Measurements from ENCODE around the gene CAMSAP3.

CAMSAP3 gene

DNA sequence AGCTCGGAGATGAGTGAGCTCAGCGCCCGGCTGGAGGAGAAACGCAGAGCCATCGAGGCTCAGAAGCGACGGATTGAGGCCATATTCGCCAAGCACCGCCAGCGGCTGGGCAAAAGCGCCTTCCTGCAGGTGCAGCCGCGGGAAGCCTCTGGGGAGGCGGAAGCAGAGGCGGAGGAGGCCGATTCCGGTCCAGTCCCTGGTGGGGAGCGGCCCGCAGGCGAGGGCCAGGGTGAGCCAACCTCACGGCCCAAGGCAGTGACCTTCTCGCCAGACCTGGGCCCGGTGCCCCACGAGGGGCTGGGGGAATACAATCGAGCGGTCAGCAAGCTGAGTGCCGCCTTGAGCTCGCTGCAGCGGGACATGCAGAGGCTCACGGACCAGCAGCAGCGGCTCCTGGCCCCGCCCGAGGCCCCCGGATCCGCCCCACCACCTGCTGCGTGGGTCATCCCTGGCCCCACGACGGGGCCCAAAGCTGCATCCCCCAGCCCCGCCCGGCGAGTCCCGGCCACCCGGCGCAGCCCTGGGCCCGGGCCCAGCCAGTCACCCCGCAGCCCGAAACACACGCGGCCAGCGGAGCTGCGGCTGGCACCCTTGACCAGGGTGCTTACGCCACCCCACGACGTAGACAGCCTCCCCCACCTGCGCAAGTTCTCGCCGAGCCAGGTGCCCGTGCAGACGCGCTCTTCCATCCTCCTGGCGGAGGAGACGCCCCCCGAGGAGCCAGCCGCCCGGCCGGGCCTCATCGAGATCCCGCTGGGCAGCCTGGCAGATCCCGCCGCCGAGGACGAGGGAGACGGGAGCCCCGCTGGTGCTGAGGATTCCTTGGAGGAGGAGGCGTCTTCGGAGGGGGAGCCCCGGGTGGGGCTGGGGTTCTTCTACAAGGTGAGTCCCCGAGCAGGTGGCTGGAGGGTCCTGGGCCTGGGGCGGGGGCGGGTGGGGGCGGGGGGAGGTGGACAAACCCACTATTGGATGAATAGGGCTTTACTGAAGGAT is 16.9 kb downstream of the CAMSAP3 start:
- no peak overlapping the region for H2BK120ac ChIP-seq (ENCODE audit: low read depth, low read length)
- no peak overlapping the region for H2BK15ac ChIP-seq (ENCODE audit: low read length)
- H3K9me3 ChIP-seq (replicated peaks in 1 of 2; ENCODE audit: control insufficient read depth in 2 of 2, insufficient read depth in 1 of 2, low read depth in 1 of 2, low read length in 2 of 2), result no peaks in the 10 kb centered on the region
- no peak overlapping the region for H3K27ac ChIP-seq (replicated peaks; ENCODE audit: low read length)
- no peak overlapping the region for H3K23ac ChIP-seq (ENCODE audit: low read depth, low read length, poor library complexity)
- no peak overlapping the region for H2AK5ac ChIP-seq (ENCODE audit: low read depth, low read length)
- H3K4ac ChIP-seq (ENCODE audit: low read length), result no peak overlapping the region
- H2BK5ac ChIP-seq (ENCODE audit: low read length), result no peak overlapping the region
- no peak overlapping the region for H4K8ac ChIP-seq (ENCODE audit: low read depth, low read length)
- H2BK12ac ChIP-seq (ENCODE audit: low read length), result no peak overlapping the region
- H3K4me3 ChIP-seq (ENCODE audit: low read length in 2 of 2), result no peak overlapping the region
- no peak for DNase-seq (ENCODE audit: low spot score)
- no peaks in the 10 kb centered on the region for H3K27me3 ChIP-seq (ENCODE audit: control insufficient read depth in 3 of 3, insufficient read depth in 3 of 3, low read depth in 1 of 3, low read length in 3 of 3)
- no peak overlapping the region for H3K18ac ChIP-seq (ENCODE audit: low read length)
- no CpG with 5 or more reads among the region's 81 CpGs for WGBS, 2 donors (ENCODE audit: extremely low coverage in 2 of 2, insufficient read length in 2 of 2, insufficient replicate concordance in 1 of 2)
- peaks cover 10 to 13% of the 10 kb centered on the region in 2 donors for H3K36me3 ChIP-seq (replicated peaks in 1 of 2; ENCODE audit: control insufficient read depth in 2 of 2, insufficient read depth in 2 of 2, low read length in 2 of 2)
- no peaks in the 10 kb centered on the region for H3K4me1 ChIP-seq (ENCODE audit: control insufficient read depth in 2 of 2, insufficient read depth in 1 of 2, low read depth in 1 of 2, low read length in 2 of 2)
- H2AFZ ChIP-seq (ENCODE audit: low read length), result no peak overlapping the region
- no peak overlapping the region for H3K9ac ChIP-seq (ENCODE audit: low read depth, low read length, poor library complexity)
- H4K91ac ChIP-seq (ENCODE audit: low read depth, low read length, poor library complexity), result no peak overlapping the region
- H3K14ac ChIP-seq (ENCODE audit: low read length), result no peak overlapping the region
- H3K4me2 ChIP-seq (ENCODE audit: insufficient read depth, low read length, poor library complexity, severe bottlenecking), result no peak overlapping the region
- peaks cover 3% of the 10 kb centered on the region for H3K79me1 ChIP-seq (ENCODE audit: low read depth, low read length)

DNA sequence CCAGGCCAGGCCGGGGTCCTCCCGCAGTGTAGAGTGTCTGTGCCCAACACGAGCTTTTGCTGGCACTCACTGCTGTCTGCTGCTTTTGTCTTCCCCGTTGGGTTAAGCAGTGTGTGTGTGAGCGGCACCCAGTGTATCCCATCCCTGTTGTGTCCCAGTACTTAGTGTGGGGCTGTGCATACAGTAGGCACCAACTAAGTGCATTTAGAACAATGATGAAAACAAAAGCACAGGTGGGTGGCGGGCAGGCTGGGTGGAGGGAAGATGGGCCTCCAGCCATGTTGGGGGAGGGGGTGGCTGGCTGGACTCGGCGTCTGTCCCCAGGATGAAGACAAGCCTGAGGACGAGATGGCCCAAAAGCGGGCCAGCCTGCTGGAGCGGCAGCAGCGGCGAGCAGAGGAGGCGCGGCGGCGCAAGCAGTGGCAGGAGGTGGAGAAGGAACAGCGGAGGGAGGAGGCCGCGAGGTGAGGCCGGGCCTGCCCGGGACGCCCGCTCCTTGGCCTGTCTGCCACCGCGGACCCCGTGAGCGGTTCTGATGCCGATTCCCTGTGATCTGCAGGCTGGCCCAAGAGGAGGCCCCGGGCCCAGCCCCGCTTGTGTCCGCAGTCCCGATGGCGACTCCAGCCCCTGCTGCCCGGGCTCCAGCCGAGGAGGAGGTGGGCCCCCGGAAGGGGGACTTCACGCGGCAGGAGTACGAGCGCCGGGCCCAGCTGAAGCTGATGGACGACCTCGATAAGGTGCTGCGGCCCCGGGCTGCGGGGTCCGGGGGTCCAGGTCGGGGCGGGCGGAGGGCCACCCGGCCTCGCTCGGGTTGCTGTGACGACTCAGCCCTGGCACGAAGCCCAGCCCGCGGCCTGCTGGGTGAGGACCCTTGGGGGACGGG is 19.4 kb downstream of the CAMSAP3 start:
- H3K23ac ChIP-seq (ENCODE audit: low read depth, low read length, poor library complexity), result peak overlapping the region; percentile 43
- H2BK12ac ChIP-seq (ENCODE audit: low read length), result no peak overlapping the region
- no peak overlapping the region for H2AK5ac ChIP-seq (ENCODE audit: low read depth, low read length)
- no peak for DNase-seq (ENCODE audit: low spot score)
- no peak overlapping the region for H4K91ac ChIP-seq (ENCODE audit: low read depth, low read length, poor library complexity)
- no peak overlapping the region for H4K8ac ChIP-seq (ENCODE audit: low read depth, low read length)
- no peak overlapping the region for H3K9ac ChIP-seq (ENCODE audit: low read depth, low read length, poor library complexity)
- H2BK120ac ChIP-seq (ENCODE audit: low read depth, low read length), result no peak overlapping the region
- no peak overlapping the region for H3K14ac ChIP-seq (ENCODE audit: low read length)
- H3K9me3 ChIP-seq (replicated peaks in 1 of 2; ENCODE audit: control insufficient read depth in 2 of 2, insufficient read depth in 1 of 2, low read depth in 1 of 2, low read length in 2 of 2), result no peaks in the 10 kb centered on the region
- H3K18ac ChIP-seq (ENCODE audit: low read length), result no peak overlapping the region
- no peaks in the 10 kb centered on the region for H3K4me1 ChIP-seq (ENCODE audit: control insufficient read depth in 2 of 2, insufficient read depth in 1 of 2, low read depth in 1 of 2, low read length in 2 of 2)
- H3K4me3 ChIP-seq (ENCODE audit: low read length in 2 of 2), result no peak overlapping the region
- H3K79me1 ChIP-seq (ENCODE audit: low read depth, low read length), result peaks cover 3% of the 10 kb centered on the region
- no peaks in the 10 kb centered on the region for H3K27me3 ChIP-seq (ENCODE audit: control insufficient read depth in 3 of 3, insufficient read depth in 3 of 3, low read depth in 1 of 3, low read length in 3 of 3)
- no peak overlapping the region for H3K4me2 ChIP-seq (ENCODE audit: insufficient read depth, low read length, poor library complexity, severe bottlenecking)
- H2AFZ ChIP-seq (ENCODE audit: low read length), result no peak overlapping the region
- WGBS, 2 donors (ENCODE audit: extremely low coverage in 2 of 2, insufficient read length in 2 of 2, insufficient replicate concordance in 1 of 2), result no CpG with 5 or more reads among the region's 59 CpGs
- no peak overlapping the region for H3K27ac ChIP-seq (replicated peaks; ENCODE audit: low read length)
- no peak overlapping the region for H2BK5ac ChIP-seq (ENCODE audit: low read length)
- H3K4ac ChIP-seq (ENCODE audit: low read length), result no peak overlapping the region
- peaks cover 19 to 30% of the 10 kb centered on the region in 2 donors for H3K36me3 ChIP-seq (replicated peaks in 1 of 2; ENCODE audit: control insufficient read depth in 2 of 2, insufficient read depth in 2 of 2, low read length in 2 of 2)
- no peak overlapping the region for H2BK15ac ChIP-seq (ENCODE audit: low read length)

DNA sequence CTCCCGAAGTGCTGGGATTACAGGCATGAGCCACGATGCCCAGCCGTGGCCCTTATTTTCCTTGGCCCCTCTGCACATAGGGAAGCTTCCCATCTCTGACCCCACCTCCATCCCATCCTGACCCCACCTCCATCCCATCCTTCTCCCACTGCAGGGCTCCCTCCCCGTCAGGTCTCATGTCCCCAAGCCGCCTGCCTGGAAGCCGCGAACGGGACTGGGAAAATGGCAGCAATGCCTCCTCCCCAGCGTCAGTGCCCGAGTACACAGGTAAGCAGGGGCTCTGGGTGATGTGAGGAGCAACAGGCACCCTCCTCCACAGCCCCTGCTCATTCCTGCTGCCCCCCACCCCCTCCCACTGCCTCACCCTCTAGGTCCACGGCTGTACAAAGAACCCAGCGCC is 21.5 kb downstream of the CAMSAP3 start:
- Histone ChIP-seq H3K14ac (ENCODE audit: low read length) (no peak overlapping the region), H3K36me3 (replicated peaks in 1 of 2; ENCODE audit: control insufficient read depth in 2 of 2, insufficient read depth in 2 of 2, low read length in 2 of 2) (peaks cover 34 to 51% of the 10 kb centered on the region in 2 donors)

DNA sequence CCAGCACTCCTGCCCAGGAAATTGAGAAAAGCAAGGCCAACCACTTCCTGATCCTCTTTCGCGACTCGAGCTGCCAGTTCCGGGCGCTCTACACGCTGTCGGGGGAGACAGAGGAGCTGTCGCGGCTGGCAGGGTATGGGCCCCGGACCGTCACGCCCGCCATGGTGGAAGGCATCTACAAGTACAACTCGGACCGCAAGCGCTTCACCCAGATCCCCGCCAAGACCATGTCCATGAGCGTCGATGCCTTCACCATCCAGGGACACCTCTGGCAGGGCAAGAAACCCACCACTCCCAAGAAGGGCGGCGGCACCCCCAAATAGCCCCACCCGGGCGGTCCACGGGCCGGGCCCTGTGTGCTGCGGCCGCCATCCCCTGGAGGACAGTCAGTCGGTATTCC is 22.1 kb downstream of the CAMSAP3 start:
- H3K27ac ChIP-seq (replicated peaks; ENCODE audit: low read length), result no peak overlapping the region
- no peak overlapping the region for H3K4me2 ChIP-seq (ENCODE audit: insufficient read depth, low read length, poor library complexity, severe bottlenecking)
- WGBS, 2 donors (ENCODE audit: extremely low coverage in 2 of 2, insufficient read length in 2 of 2, insufficient replicate concordance in 1 of 2), result no CpG with 5 or more reads among the region's 28 CpGs
- no peak overlapping the region for H2BK12ac ChIP-seq (ENCODE audit: low read length)
- H4K91ac ChIP-seq (ENCODE audit: low read depth, low read length, poor library complexity), result no peak overlapping the region
- no peaks in the 10 kb centered on the region for H3K9me3 ChIP-seq (replicated peaks in 1 of 2; ENCODE audit: control insufficient read depth in 2 of 2, insufficient read depth in 1 of 2, low read depth in 1 of 2, low read length in 2 of 2)
- H3K36me3 ChIP-seq (replicated peaks in 1 of 2; ENCODE audit: control insufficient read depth in 2 of 2, insufficient read depth in 2 of 2, low read length in 2 of 2), result peaks cover 40 to 54% of the 10 kb centered on the region in 2 donors
- peak overlapping the region; percentile 39 for H2BK5ac ChIP-seq (ENCODE audit: low read length)
- no peaks in the 10 kb centered on the region for H3K4me1 ChIP-seq (ENCODE audit: control insufficient read depth in 2 of 2, insufficient read depth in 1 of 2, low read depth in 1 of 2, low read length in 2 of 2)
- no peak overlapping the region for H4K8ac ChIP-seq (ENCODE audit: low read depth, low read length)
- peaks cover 7% of the 10 kb centered on the region for H3K79me1 ChIP-seq (ENCODE audit: low read depth, low read length)
- no peak for DNase-seq (ENCODE audit: low spot score)
- H3K4me3 ChIP-seq (ENCODE audit: low read length in 2 of 2), result no peak overlapping the region
- H2AK5ac ChIP-seq (ENCODE audit: low read depth, low read length), result no peak overlapping the region
- H3K4ac ChIP-seq (ENCODE audit: low read length), result no peak overlapping the region
- no peak overlapping the region for H3K9ac ChIP-seq (ENCODE audit: low read depth, low read length, poor library complexity)
- H3K18ac ChIP-seq (ENCODE audit: low read length), result no peak overlapping the region
- no peak overlapping the region for H2AFZ ChIP-seq (ENCODE audit: low read length)
- H3K27me3 ChIP-seq (ENCODE audit: control insufficient read depth in 3 of 3, insufficient read depth in 3 of 3, low read depth in 1 of 3, low read length in 3 of 3), result no peaks in the 10 kb centered on the region
- H3K14ac ChIP-seq (ENCODE audit: low read length), result no peak overlapping the region
- no peak overlapping the region for H2BK15ac ChIP-seq (ENCODE audit: low read length)
- H2BK120ac ChIP-seq (ENCODE audit: low read depth, low read length), result no peak overlapping the region
- H3K23ac ChIP-seq (ENCODE audit: low read depth, low read length, poor library complexity), result no peak overlapping the region

More for the DNA sequence above, 21.5 kb downstream of the CAMSAP3 start:
- Histone ChIP-seq H3K27ac (replicated peaks; ENCODE audit: low read length) (no peak overlapping the region), H4K8ac (ENCODE audit: low read depth, low read length) (no peak overlapping the region), H2AFZ (ENCODE audit: low read length) (no peak overlapping the region), H3K79me1 (ENCODE audit: low read depth, low read length) (peaks cover 5% of the 10 kb centered on the region), H3K23ac (ENCODE audit: low read depth, low read length, poor library complexity) (no peak overlapping the region), H3K4me1 (ENCODE audit: control insufficient read depth in 2 of 2, insufficient read depth in 1 of 2, low read depth in 1 of 2, low read length in 2 of 2) (no peaks in the 10 kb centered on the region), H3K4me2 (ENCODE audit: insufficient read depth, low read length, poor library complexity, severe bottlenecking) (no peak overlapping the region), H3K27me3 (ENCODE audit: control insufficient read depth in 3 of 3, insufficient read depth in 3 of 3, low read depth in 1 of 3, low read length in 3 of 3) (no peaks in the 10 kb centered on the region), H3K9me3 (replicated peaks in 1 of 2; ENCODE audit: control insufficient read depth in 2 of 2, insufficient read depth in 1 of 2, low read depth in 1 of 2, low read length in 2 of 2) (no peaks in the 10 kb centered on the region), H2AK5ac (ENCODE audit: low read depth, low read length) (no peak overlapping the region), H3K9ac (ENCODE audit: low read depth, low read length, poor library complexity) (no peak overlapping the region), H3K4me3 (ENCODE audit: low read length in 2 of 2) (no peak overlapping the region), H3K4ac (ENCODE audit: low read length) (no peak overlapping the region), H3K18ac (ENCODE audit: low read length) (no peak overlapping the region), H2BK12ac (ENCODE audit: low read length) (no peak overlapping the region), H2BK5ac (ENCODE audit: low read length) (no peak overlapping the region), H2BK120ac (ENCODE audit: low read depth, low read length) (no peak overlapping the region), H2BK15ac (ENCODE audit: low read length) (no peak overlapping the region), H4K91ac (ENCODE audit: low read depth, low read length, poor library complexity) (no peak overlapping the region)
- DNase-seq (ENCODE audit: low spot score), result no peak
- WGBS, 2 donors (ENCODE audit: extremely low coverage in 2 of 2, insufficient read length in 2 of 2, insufficient replicate concordance in 1 of 2), result no CpG with 5 or more reads among the region's 12 CpGs
